HepG2 (cell line): ENCODE data around the gene MKRN1. TPM values are rescaled to one million over a fixed set of nuclear protein-coding genes. Genes with fewer than 3 reads are reported as not detected.

Experiments used
- ATAC-seq: fragments of 200-7000 bp; cut with Tn5 transposase; 3 replicates; pipeline ENCODE4 v1.9.1; 2020; ENCODE audit warnings: mild to moderate bottlenecking, moderate library complexity
- BruUV-seq: library from RNA; stranded (reverse); fragments of 400-500 nt; replicated peaks from 2 replicates; lab custom pipeline; 2021; lab: Mats Ljungman, UMichigan
- CTCF ChIA-PET: fragments of 300-600 bp; formaldehyde crosslinking; extraction: SDS; loops from one replicate; lab custom pipeline; 2021; ENCODE audit warnings: low total read pairs, inconsistent platforms, low intra/inter-chr PET ratio; lab: Yijun Ruan, JAX
- POLR2A ChIA-PET: fragments of 350-600 bp; sonication (Branson Sonifier 250); formaldehyde crosslinking; loops from one replicate; lab custom pipeline; 2020; ENCODE audit warnings: antibody characterized with exemption, inconsistent platforms; lab: Yijun Ruan, JAX
- DNase-seq: peaks from one replicate; pipeline ENCODE4 v3.0.0-alpha.2; 2015; ENCODE audit warnings: low spot score
- FAIRE-seq: peaks from 3 replicates; lab custom pipeline; 2011; peaks lifted over from hg19 to GRCh38; lab: Jason Lieb, UNC
- H2AFZ ChIP-seq: one replicate; pipeline ENCODE4 v1.6.1; 2011; ENCODE audit warnings: low read length, inconsistent platforms
- H3K27ac ChIP-seq: fragments of 300-600 bp; 3 replicates; pipeline ENCODE4 v1.8.0; 2011; ENCODE audit warnings: mixed run types, mild to moderate bottlenecking, mixed read lengths, low read length, inconsistent platforms; ENCODE audit not compliant: insufficient read depth; ENCODE audit errors: extremely low read length
- H3K27me3 ChIP-seq, 2 experiments: fragments of 200-600 bp in 1 of 2; 2 replicates in 1 of 2; 3 replicates in 1 of 2; pipeline versions ENCODE4 v1.6.0 to v1.8.0; 2011; ENCODE audit warnings: low read length in 2 of 2, mild to moderate bottlenecking in 2 of 2, moderate library complexity in 2 of 2, inconsistent platforms in 1 of 2; ENCODE audit not compliant: insufficient read depth in 2 of 2, control insufficient read depth in 1 of 2
- H3K36me3 ChIP-seq, 2 experiments: fragments of 200-600 bp in 1 of 2; replicated peaks in 1 of 2; 2 replicates in 1 of 2; 3 replicates in 1 of 2; pipeline versions ENCODE4 v1.5.1 to v1.8.0; 2011; ENCODE audit warnings: low read length in 2 of 2, inconsistent platforms in 1 of 2; ENCODE audit not compliant: insufficient read depth in 2 of 2, control insufficient read depth in 1 of 2
- H3K4me1 ChIP-seq: 2 replicates; pipeline ENCODE4 v1.5.1; 2012; ENCODE audit warnings: low read length, inconsistent platforms; ENCODE audit not compliant: insufficient read depth
- H3K4me2 ChIP-seq: 2 replicates; pipeline ENCODE4 v1.6.0; 2011; ENCODE audit warnings: low read depth, low read length, inconsistent platforms
- H3K4me3 ChIP-seq, 3 experiments: fragments of 200-600 bp in 1 of 3; sonication (generic), shearing (Covaris generic) in 1 of 3; replicated peaks in 1 of 3; 2 replicates each; pipeline ENCODE4 v1.5.1; 2011 to 2016; ENCODE audit warnings: low read length in 3 of 3, inconsistent platforms in 2 of 3, low read depth in 2 of 3, mild to moderate bottlenecking in 2 of 3, control low read depth in 1 of 3, mixed read lengths in 1 of 3; ENCODE audit not compliant: insufficient read depth in 1 of 3
- H3K79me2 ChIP-seq: one replicate; pipeline ENCODE4 v1.6.1; 2011; ENCODE audit warnings: low read length, inconsistent platforms; ENCODE audit not compliant: insufficient read depth
- H3K9ac ChIP-seq: 2 replicates; pipeline ENCODE4 v1.6.0; 2011; ENCODE audit warnings: mild to moderate bottlenecking, low read depth, low read length, inconsistent platforms; ENCODE audit not compliant: insufficient read depth
- H3K9me3 ChIP-seq: 2 replicates; pipeline ENCODE4 v1.5.1; 2012; ENCODE audit warnings: mild to moderate bottlenecking, low read length
- H4K20me1 ChIP-seq: 2 replicates; pipeline ENCODE4 v1.6.0; 2011; ENCODE audit warnings: inconsistent platforms, mild to moderate bottlenecking, low read length, moderate library complexity; ENCODE audit not compliant: insufficient read depth
- CBX5 ChIP-seq: sonication (generic); formaldehyde crosslinking; IDR thresholded peaks from 2 replicates; pipeline ENCODE4 v1.4.0; 2020; ENCODE audit warnings: missing genetic modification reagents, borderline replicate concordance
- CREBL2 ChIP-seq: sonication (generic); formaldehyde crosslinking; IDR thresholded peaks from 2 replicates; pipeline ENCODE4 v1.8.1; 2023; ENCODE audit warnings: missing genetic modification reagents, mild to moderate bottlenecking, borderline replicate concordance
- GABPA ChIP-seq, 2 experiments: IDR thresholded peaks; 2 replicates each; pipeline ENCODE4 v1.6.1; 2011 to 2016; ENCODE audit warnings: low read depth in 2 of 2, low read length in 1 of 2, missing biosample characterization in 1 of 2, missing genetic modification characterization in 1 of 2
- HDAC1 ChIP-seq: sonication (generic); formaldehyde crosslinking; IDR thresholded peaks from 2 replicates; pipeline ENCODE4 v1.5.1; 2020; ENCODE audit warnings: mild to moderate bottlenecking, missing genetic modification reagents
- KDM5B ChIP-seq: sonication (generic); formaldehyde crosslinking; IDR thresholded peaks from 2 replicates; pipeline ENCODE4 v1.4.0; 2020; ENCODE audit warnings: missing genetic modification reagents, mild to moderate bottlenecking, borderline replicate concordance
- PHF8 ChIP-seq: sonication (generic); formaldehyde crosslinking; IDR thresholded peaks from 2 replicates; pipeline ENCODE4 v1.5.0; 2020; ENCODE audit warnings: missing genetic modification reagents
- SUZ12 ChIP-seq: fragments of 150-350 bp; IDR thresholded peaks from 2 replicates; pipeline ENCODE4 v1.6.1; 2014; ENCODE audit warnings: low read depth, low read length
- ZFP1 ChIP-seq: IDR thresholded peaks from 2 replicates; pipeline ENCODE4 v1.6.1; 2016
- ZNF878 ChIP-seq: sonication (generic); formaldehyde crosslinking; IDR thresholded peaks from 2 replicates; pipeline ENCODE4 v1.8.1; 2023; ENCODE audit warnings: mild to moderate bottlenecking, missing genetic modification reagents, moderate library complexity
- ZXDC ChIP-seq: sonication (generic); formaldehyde crosslinking; IDR thresholded peaks from 2 replicates; pipeline ENCODE4 v1.5.0; 2020; ENCODE audit warnings: mild to moderate bottlenecking, missing genetic modification reagents
- WGBS: methylation state at CpG from one replicate; pipeline ENCODE4 v1.1.6; 2017; ENCODE audit warnings: low lambda C conversion rate; 5-methylcytosine and 5-hydroxymethylcytosine counted together
- in situ Hi-C: cut with HindIII; loops from 2 replicates; pipeline ENCODE4 v1.10.0; 2017; ENCODE audit warnings: low pct_unique_long_range_greater_than_20kb; ENCODE audit not compliant: extremely low pct_ligation_motif_present
- intact Hi-C: fragments of 100-400 bp; cut with micrococcal nuclease; formaldehyde crosslinking; loops from one replicate; pipeline ENCODE4 v1.10.0; 2022; ENCODE audit not compliant: unreplicated experiment
- polyA plus RNA-seq, 8 experiments: library from polyadenylated mRNA; depleted of rRNA in 3 of 8; stranded (reverse) in 7 of 8; unstranded in 1 of 8; fragments of >200 nt; fragmentation: Illumina TruSeq in 4 of 8; extraction: Trizol in 4 of 8; gene quantifications; 2 replicates each; pipeline versions ENCODE4 v1.2.1 to v1.2.3, GENCODE V29; 2011 to 2016; ENCODE audit warnings: low read depth in 4 of 8, missing spikeins in 1 of 8, mixed read lengths in 1 of 8; ENCODE audit not compliant: insufficient read depth in 1 of 8
- total RNA-seq, 5 experiments: library from RNA; depleted of rRNA; stranded (reverse); fragments of >200 nt; fragmentation: Illumina TruSeq; extraction: Trizol; gene quantifications; 2 replicates each; pipeline ENCODE4 v1.2.3, GENCODE V29; 2016; ENCODE audit warnings: low read depth in 1 of 5

Gene MKRN1
- total and polyA plus RNA-seq, 2 of the 13 experiments (the other 11 are each of a cell fraction or from before 2014, with no cell fraction given) = 28.5 to 32.8 TPM

- H4K20me1 ChIP-seq = no peaks in the 10 kb centered on the region
- no peak for FAIRE-seq
- CTCF ChIA-PET = no interaction called here
- no peak for TF ChIP-seq ZFP1
- no peak for TF ChIP-seq PHF8 (CRISPR knock-in tag)
- TF ChIP-seq SUZ12 = no peak
- TF ChIP-seq ZXDC (CRISPR knock-in tag) = no peak
- no peak for TF ChIP-seq HDAC1 (CRISPR knock-in tag)
- TF ChIP-seq ZNF878 (CRISPR knock-in tag) = no peak
- TF ChIP-seq CREBL2 (CRISPR knock-in tag) = no peak
- no peak for TF ChIP-seq KDM5B (CRISPR knock-in tag)
- no peak for TF ChIP-seq CBX5 (CRISPR knock-in tag)
- TF ChIP-seq GABPA (IDR thresholded peaks at IDR 0.05; ENCODE audit: low read depth, low read length) = no peak
- no peak for TF ChIP-seq GABPA (CRISPR knock-in tag; IDR thresholded peaks at IDR 0.05; ENCODE audit: low read depth)
- H3K79me2 ChIP-seq = no peaks in the 10 kb centered on the region
- H3K27me3 ChIP-seq = no peaks in the 10 kb centered on the region; a peak in 1 of 5 replicates
- ATAC-seq = no peak
- no peak for DNase-seq
- 67% methylated on average over 4 of the region's 8 CpGs for WGBS
- H3K27ac ChIP-seq = no peak overlapping the region
- H3K4me2 ChIP-seq = no peak overlapping the region
- H3K9ac ChIP-seq = no peak overlapping the region
- POLR2A ChIA-PET = no interaction called here
- H3K9me3 ChIP-seq = no peaks in the 10 kb centered on the region
- in situ Hi-C loops (no loop called here), intact Hi-C loops (no loop called here)
- no peaks in the 10 kb centered on the region for H3K36me3 ChIP-seq
- no peak overlapping the region for H3K4me3 ChIP-seq
- H2AFZ ChIP-seq = no peak overlapping the region
- no TSS peak for BruUV-seq
- H3K4me1 ChIP-seq = no peaks in the 10 kb centered on the region
These were observed 61.7 kb downstream of the MKRN1 start for GRCh38 chr7:140417456-140418155.
